BLaER1 (cell line): ENCODE results near the gene ATP2A2.
"Not testable (repeated sequence)": the region's sequence is repeated elsewhere in the genome, so short reads cannot be mapped to it uniquely, and the experiment has no call there.

Source experiments
- H3K27ac ChIP-seq: shearing (Covaris generic); formaldehyde crosslinking; 2 replicates; pipeline ENCODE4 v1.8.1; 2022
- H3K27me3 ChIP-seq: shearing (Covaris generic); formaldehyde crosslinking; 2 replicates; pipeline ENCODE4 v1.8.1; 2022
- H3K36me3 ChIP-seq: shearing (Covaris generic); formaldehyde crosslinking; 2 replicates; pipeline ENCODE4 v1.8.1; 2022
- H3K4me1 ChIP-seq: shearing (Covaris generic); formaldehyde crosslinking; 2 replicates; pipeline ENCODE4 v1.8.1; 2022
- H3K4me2 ChIP-seq: shearing (Covaris generic); formaldehyde crosslinking; 2 replicates; pipeline ENCODE4 v1.8.1; 2022
- H3K4me3 ChIP-seq: shearing (Covaris generic); formaldehyde crosslinking; 2 replicates; pipeline ENCODE4 v1.8.1; 2022
- H3K9ac ChIP-seq: shearing (Covaris generic); formaldehyde crosslinking; 2 replicates; pipeline ENCODE4 v1.8.1; 2022
- H3K9me3 ChIP-seq: shearing (Covaris generic); formaldehyde crosslinking; 2 replicates; pipeline ENCODE4 v1.8.1; 2022
- H4K20me1 ChIP-seq: shearing (Covaris generic); formaldehyde crosslinking; 2 replicates; pipeline ENCODE4 v1.8.1; 2022
- Cebpa-rat ChIP-seq: shearing (Covaris generic); IDR thresholded peaks from 2 replicates; pipeline ENCODE4 v1.8.1; 2022

The ATP2A2 gene

DNA sequence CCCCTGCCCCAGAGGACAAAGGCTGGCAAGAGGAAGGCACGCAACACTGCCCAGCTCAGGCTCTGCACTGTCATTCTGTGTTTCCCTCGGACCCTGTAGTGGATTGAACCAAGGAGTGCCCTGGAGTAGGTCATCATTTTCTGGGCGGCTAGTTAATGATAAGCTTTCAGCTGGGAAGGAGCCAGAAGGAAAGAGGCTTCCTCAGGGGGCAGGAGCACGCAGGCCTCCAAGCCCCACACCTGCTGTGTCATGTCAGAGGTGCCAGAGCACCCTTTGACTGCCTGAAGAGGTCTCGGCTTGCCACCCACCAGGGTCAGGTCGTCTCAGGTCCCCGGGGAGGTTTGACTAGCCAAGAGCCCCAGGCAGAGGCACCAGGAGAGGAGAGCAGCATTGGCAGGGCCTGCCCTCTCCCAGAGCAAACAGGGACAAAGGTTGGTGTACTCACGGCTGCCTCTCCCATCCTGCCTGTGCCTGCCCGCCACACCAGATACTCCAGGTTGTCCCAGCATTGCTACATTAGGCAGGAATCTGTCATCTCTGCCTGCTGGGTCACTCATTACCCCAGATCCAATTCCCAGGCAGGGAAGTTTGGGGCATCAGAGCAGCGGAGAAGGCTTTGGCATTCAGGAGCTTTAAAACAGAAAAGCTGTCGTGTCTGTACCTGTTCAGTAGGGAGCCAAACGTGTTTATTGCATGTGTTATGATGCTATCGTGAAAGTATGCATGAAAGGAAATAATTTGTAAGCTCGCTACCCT is 33.5 kb upstream of the ATP2A2 start:
- Histone ChIP-seq H3K36me3 (no peaks in the 10 kb centered on the region), H3K9me3 (no peaks in the 10 kb centered on the region), H3K4me1 (peaks cover 28% of the 10 kb centered on the region), H3K4me3 (no peak overlapping the region), H3K27ac (peak overlapping the region; percentile 65), H3K4me2 (peak overlapping the region; percentile 69), H3K9ac (peak overlapping the region; percentile 59; the same call in 1 of the 2 replicates), H4K20me1 (no peaks in the 10 kb centered on the region), H3K27me3 (no peaks in the 10 kb centered on the region)
- no peak for TF ChIP-seq Cebpa-rat

DNA sequence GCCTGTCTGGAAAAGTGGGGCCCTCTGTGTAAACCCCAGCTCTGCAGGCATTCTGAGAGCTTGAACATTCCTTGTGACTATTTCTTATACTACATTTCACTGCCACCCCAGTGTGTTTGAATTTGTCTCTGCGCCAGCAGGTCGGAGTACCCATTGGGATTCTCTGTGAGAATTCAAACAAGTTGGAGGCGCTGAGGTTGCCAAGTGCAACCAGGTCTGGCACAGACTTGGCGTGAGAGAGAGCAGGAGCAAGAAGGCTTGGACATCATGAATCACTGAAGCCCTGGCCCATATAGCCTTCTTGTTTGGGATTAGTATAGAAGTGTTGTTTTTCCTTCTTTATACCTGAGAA is 33.0 kb upstream of the ATP2A2 start:
- TF ChIP-seq Cebpa-rat: no peak
- H3K9ac ChIP-seq: no peak overlapping the region
- H3K27ac ChIP-seq: no peak overlapping the region
- no peaks in the 10 kb centered on the region for H4K20me1 ChIP-seq
- no peak overlapping the region for H3K4me2 ChIP-seq
- no peak overlapping the region for H3K4me3 ChIP-seq
- no peaks in the 10 kb centered on the region for H3K36me3 ChIP-seq
- H3K4me1 ChIP-seq: peaks cover 28% of the 10 kb centered on the region
- H3K9me3 ChIP-seq: no peaks in the 10 kb centered on the region
- H3K27me3 ChIP-seq: no peaks in the 10 kb centered on the region

DNA sequence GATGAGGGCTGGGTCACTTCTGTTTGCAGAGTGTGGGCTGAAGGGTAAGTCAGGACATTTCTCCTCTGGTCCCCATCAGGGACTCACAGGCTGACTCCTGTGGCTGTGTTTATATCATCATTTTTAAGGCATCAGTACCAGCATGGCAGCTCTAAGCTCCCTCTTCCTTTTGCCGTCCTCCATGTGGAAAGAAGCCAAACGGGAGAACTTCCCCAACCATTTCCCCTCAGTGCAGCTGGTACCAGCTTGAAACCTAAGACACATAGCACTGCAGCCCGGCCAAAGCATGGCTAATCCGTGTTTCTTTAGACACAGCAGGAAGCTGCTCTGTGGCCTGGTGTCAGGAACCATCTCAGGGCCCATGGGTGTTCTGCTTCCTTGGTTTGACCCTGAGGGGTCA is 31.9 kb upstream of the ATP2A2 start:
- Histone ChIP-seq H3K4me3 (no peak overlapping the region), H3K36me3 (no peaks in the 10 kb centered on the region), H3K4me2 (peak overlapping the region; percentile 41), H4K20me1 (no peaks in the 10 kb centered on the region), H3K9me3 (no peaks in the 10 kb centered on the region), H3K4me1 (peaks cover 28% of the 10 kb centered on the region), H3K27me3 (no peaks in the 10 kb centered on the region), H3K9ac (0 out of 2 replicates have a peak overlapping the region, but pooled peaks have one; percentile 1), H3K27ac (no peak overlapping the region)
- no peak for TF ChIP-seq Cebpa-rat

DNA sequence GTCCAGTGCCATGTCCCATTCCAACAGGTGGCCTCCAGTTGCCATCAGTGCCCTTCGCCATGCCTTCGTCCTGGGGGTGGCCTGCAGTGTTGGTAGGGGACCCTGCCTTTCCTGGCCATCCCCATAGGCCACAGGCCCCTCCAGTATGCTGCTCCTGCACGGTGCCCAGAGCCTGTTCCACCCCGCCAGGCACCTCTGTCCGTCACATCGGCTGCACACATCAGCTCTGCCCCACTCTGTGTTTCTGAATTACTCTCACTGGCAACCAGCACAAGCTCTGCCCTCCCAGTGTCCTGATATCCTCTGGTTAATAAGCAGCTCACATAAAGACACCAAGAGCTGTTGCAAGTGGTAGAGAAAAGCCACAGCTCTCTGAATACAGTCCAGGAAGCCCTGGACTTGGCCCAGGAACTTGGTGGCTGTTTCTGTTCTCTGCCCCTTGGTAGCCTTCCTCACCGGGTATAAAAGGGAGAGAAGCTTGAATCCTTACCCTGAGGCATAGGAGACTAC is 31.3 kb upstream of the ATP2A2 start:
- Histone ChIP-seq H3K27me3 (no peaks in the 10 kb centered on the region), H3K9me3 (no peaks in the 10 kb centered on the region), H3K4me1 (peaks cover 28% of the 10 kb centered on the region), H3K4me3 (no peak overlapping the region), H3K27ac (no peak overlapping the region), H3K4me2 (peak overlapping the region; percentile 41), H3K36me3 (no peaks in the 10 kb centered on the region), H3K9ac (no peak overlapping the region), H4K20me1 (no peaks in the 10 kb centered on the region)
- TF ChIP-seq Cebpa-rat: no peak

DNA sequence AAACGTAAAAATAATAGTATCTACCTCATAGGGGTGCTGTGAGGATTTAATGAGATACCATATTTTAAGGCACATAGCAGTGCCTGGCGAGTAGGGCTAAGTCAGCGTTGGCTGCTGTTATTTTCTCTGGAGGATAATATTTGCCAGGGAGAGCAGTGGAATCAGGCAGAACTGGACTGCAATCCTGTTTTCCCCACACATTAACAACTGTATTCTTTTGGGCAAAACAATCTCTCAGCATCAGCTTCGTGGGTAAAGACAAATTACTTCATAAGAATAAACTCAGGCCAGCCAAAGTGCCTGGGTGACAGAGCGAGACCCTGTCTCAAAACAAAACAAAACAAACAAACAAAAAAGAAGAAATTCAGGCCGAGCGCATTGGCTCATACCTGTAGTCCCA is 29.7 kb upstream of the ATP2A2 start:
- Histone ChIP-seq H3K4me1 (peaks cover 28% of the 10 kb centered on the region), H3K9me3 (no peaks in the 10 kb centered on the region)
- no peak for TF ChIP-seq Cebpa-rat

DNA sequence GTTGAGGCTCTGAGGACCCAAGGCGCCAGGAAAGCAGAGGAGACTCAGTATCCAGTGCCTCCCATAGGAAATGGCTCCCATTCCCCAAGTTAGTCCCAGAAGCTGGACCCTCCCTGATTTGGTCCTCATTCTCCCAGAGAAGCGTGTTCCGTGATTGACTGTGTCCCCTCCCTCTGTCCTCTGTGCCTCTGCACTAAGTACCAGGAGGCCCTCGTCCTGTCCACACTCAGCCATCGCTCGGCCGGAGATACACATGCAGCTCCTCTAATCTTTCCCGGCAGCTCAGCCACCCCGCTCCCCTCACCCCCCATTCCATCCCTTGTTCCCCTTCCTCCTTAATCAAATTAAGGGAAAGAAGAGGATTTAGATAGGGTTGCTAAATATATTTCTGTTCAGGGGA is 28.3 kb upstream of the ATP2A2 start:
- Histone ChIP-seq H3K36me3 (no peaks in the 10 kb centered on the region), H3K9me3 (no peaks in the 10 kb centered on the region), H3K4me1 (peaks cover 23% of the 10 kb centered on the region), H3K9ac (no peak overlapping the region), H3K27me3 (no peaks in the 10 kb centered on the region), H3K4me3 (no peak overlapping the region), H3K4me2 (no peak overlapping the region), H4K20me1 (no peaks in the 10 kb centered on the region), H3K27ac (no peak overlapping the region)
- TF ChIP-seq Cebpa-rat: no peak

More for the DNA sequence above, 29.7 kb upstream of the ATP2A2 start:
- no peak overlapping the region for H3K27ac ChIP-seq
- no peaks in the 10 kb centered on the region for H3K27me3 ChIP-seq
- H3K36me3 ChIP-seq: no peaks in the 10 kb centered on the region
- H3K4me2 ChIP-seq: no peak overlapping the region
- H3K4me3 ChIP-seq: no peak overlapping the region
- no peaks in the 10 kb centered on the region for H4K20me1 ChIP-seq
- no peak overlapping the region for H3K9ac ChIP-seq

DNA sequence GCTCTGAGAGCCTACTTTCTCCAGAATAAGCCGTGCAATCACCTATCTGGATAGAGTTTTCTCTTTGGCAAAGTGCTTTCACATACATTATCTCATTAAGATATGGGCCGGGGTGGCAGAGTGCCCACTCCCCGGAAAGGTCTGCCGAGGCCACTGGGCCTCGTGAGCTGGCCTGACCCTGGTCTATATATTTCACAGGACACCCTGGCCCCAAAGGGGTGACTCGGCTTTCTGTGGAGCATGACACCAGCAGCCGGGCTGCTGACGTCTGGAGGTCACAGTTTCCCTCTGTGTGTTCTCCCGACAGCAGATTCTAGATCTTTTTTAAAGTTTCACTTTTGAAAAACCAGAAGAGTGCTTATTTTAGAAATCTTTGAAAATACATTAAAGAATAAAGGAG is 27.9 kb upstream of the ATP2A2 start:
- H3K4me1 ChIP-seq: peaks cover 21% of the 10 kb centered on the region
- no peak overlapping the region for H3K4me3 ChIP-seq
- H3K27me3 ChIP-seq: no peaks in the 10 kb centered on the region
- H3K36me3 ChIP-seq: no peaks in the 10 kb centered on the region
- no peak for TF ChIP-seq Cebpa-rat
- no peaks in the 10 kb centered on the region for H4K20me1 ChIP-seq
- no peak overlapping the region for H3K4me2 ChIP-seq
- no peak overlapping the region for H3K27ac ChIP-seq
- H3K9ac ChIP-seq: no peak overlapping the region
- no peaks in the 10 kb centered on the region for H3K9me3 ChIP-seq

DNA sequence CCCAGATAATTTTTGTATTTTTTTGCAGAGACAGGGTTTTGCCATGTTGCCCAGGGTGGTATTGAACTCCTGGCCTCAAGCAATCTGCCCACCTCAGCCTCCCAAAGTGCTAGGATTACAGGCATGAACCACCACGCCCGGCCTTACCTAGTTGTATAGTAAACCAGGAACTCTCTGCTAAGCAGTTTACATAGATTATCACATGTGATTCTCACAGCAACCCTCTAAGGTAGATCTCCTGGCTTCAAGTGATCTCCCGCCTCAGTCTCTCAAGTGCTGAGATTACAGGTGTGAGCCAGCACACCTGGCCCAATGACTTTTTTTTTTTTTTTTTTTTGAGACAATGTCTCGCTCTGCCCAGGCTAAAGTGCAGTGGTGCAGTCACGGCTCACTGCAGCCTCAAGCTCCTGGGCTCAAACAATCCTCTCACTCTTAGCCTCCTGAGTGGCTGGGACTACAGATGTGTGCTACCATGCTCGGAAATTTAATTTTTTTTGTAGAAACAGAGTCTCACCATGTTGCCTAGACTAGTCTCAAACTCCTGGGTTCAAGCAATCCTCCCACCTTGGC is 26.0 kb upstream of the ATP2A2 start:
- H3K4me1 ChIP-seq: peaks cover 8% of the 10 kb centered on the region

DNA sequence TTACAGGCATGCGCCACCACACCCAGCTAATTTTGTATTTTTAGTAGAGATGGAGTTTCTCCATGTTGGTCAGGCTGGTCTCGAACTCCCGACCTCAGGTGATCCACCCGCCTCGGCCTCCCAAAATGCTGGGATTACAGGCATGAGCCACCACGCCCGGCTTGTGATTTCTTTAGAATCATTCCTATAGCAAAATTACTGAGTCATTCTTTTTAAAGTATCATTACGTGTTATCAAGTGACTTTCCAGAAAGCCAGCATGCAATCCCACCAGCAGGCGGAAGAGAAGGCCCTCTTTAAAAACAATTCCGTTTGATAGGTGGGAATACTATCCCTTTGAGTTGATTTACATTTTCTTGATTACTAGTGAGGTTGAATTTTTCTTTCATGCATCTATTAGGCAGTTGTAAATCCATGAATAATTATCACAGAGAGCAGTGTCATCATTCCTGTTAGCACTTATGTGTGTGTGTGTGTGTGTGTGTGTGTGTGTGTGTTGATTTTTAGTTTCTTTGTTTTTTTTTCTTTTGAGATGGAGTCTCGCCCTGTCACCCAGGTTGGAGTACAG is 25.1 kb upstream of the ATP2A2 start:
- H3K4me2 ChIP-seq, H3K4me1 ChIP-seq, H3K9ac ChIP-seq, H3K27me3 ChIP-seq, H3K9me3 ChIP-seq, H4K20me1 ChIP-seq, H3K36me3 ChIP-seq, H3K4me3 ChIP-seq, H3K27ac ChIP-seq: not testable (repeated sequence)

More for the DNA sequence above, 26.0 kb upstream of the ATP2A2 start:
- Histone ChIP-seq H3K4me2 (no peak overlapping the region), H3K27me3 (no peaks in the 10 kb centered on the region), H3K9me3 (no peaks in the 10 kb centered on the region), H3K4me3 (no peak overlapping the region), H3K27ac (no peak overlapping the region), H3K9ac (no peak overlapping the region), H4K20me1 (no peaks in the 10 kb centered on the region), H3K36me3 (no peaks in the 10 kb centered on the region)
- no peak for TF ChIP-seq Cebpa-rat

DNA sequence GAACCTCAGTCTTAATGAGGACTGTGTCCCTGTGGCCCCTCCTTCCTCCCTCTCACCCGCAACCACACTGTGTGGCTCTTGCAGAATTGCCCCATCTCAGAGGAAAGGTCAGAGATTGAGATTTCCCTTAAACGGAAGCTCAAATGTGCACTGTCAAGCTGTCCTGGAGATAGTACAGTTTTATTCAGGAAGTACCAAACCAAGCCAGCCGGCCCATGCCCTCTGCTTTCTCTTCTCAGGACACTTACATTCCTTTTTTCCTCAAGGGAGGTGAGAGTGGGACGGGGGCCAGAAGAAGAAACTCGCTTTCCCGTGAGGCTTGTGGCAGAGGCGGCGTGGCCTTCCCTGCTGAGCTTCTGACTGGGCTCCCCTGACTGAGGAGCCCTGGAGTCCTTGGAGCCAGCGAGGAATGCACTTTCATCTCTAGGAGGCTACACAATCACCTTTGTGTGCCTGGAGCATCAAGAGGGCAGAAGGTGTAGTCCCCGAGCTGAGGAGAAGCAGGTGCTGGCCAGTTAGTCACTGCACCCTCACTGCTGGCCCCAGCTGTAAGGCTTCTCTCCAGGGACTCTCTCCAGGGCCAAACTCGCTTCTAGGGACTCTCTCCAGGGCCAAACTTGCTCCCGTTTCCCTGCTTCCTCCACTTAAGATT is 24.1 kb upstream of the ATP2A2 start:
- Histone ChIP-seq H3K9me3 (no peaks in the 10 kb centered on the region), H3K4me1 (peaks cover 8% of the 10 kb centered on the region), H3K4me2 (peak overlapping the region; percentile 39), H3K4me3 (no peak overlapping the region), H3K27me3 (no peaks in the 10 kb centered on the region), H3K9ac (no peak overlapping the region), H3K36me3 (no peaks in the 10 kb centered on the region), H3K27ac (no peak overlapping the region), H4K20me1 (no peaks in the 10 kb centered on the region)
- no peak for TF ChIP-seq Cebpa-rat
